ENCODE results near the gene LRRK1. TPM values are rescaled to one million over a fixed set of nuclear protein-coding genes. Genes with fewer than 3 reads are reported as not detected.

LRRK1 gene
- total RNA-seq, 4 donors from 2014 or later = 9.4 to 35.5 (median 16.9) TPM

GRCh38 chr15:101067660-101068522 is 148.7 kb downstream of the LRRK1 start:
- ATAC-seq (ENCODE audit: low FRiP score) = no peak
- TF ChIP-seq CTCF (IDR thresholded peaks at IDR 0.05) = no peak
- no peak for DNase-seq (ENCODE audit: low spot score)

- DNase-seq (ENCODE audit: low spot score) (no peak), ATAC-seq (ENCODE audit: low FRiP score) (no peak)
- no peak for TF ChIP-seq CTCF (IDR thresholded peaks at IDR 0.05)
Observed at GRCh38 chr15:101068523-101068960, 149.4 kb downstream of the LRRK1 start.

GRCh38 chr15:101068961-101069653 is 149.9 kb downstream of the LRRK1 start:
- TF ChIP-seq CTCF (IDR thresholded peaks at IDR 0.05) = no peak
- DNase-seq (ENCODE audit: low spot score) = no peak
- no peak for ATAC-seq (ENCODE audit: low FRiP score)

- no peak for TF ChIP-seq CTCF (IDR thresholded peaks at IDR 0.05)
- ATAC-seq (ENCODE audit: low FRiP score) (no peak), DNase-seq (ENCODE audit: low spot score) (no peak)
Observed at GRCh38 chr15:101069654-101069973, 150.5 kb downstream of the LRRK1 start.

GRCh38 chr15:101070024-101070423 is 150.9 kb downstream of the LRRK1 start:
- no peak for DNase-seq (ENCODE audit: low spot score)
- ATAC-seq (ENCODE audit: low FRiP score) = no peak
- TF ChIP-seq CTCF (IDR thresholded peaks at IDR 0.05) = no peak

GRCh38 chr15:101070502-101071273 is 151.5 kb downstream of the LRRK1 start:
- DNase-seq (ENCODE audit: low spot score) (no peak), ATAC-seq (ENCODE audit: low FRiP score) (no peak)
- no peak for TF ChIP-seq CTCF (IDR thresholded peaks at IDR 0.05)
